A549 (cell line): Measurements from ENCODE around the gene SPA17. TPM values are rescaled to one million over a fixed set of nuclear protein-coding genes. Genes with fewer than 3 reads are reported as not detected.

Experiments
- ATAC-seq, 2 experiments: fragments of 200-7000 bp in 1 of 2; fragments of >200 bp in 1 of 2; cut with Nextera tagmentation in 1 of 2; cut with Tn5 transposase in 1 of 2; 3 replicates each; pipeline versions ENCODE4 v1.8.0 to v1.9.1; 2018 to 2020; ENCODE audit warnings: mild to moderate bottlenecking in 1 of 2, moderate library complexity in 1 of 2
- CTCF ChIA-PET: fragments of 300-600 bp; sonication (Branson Sonifier 250); formaldehyde crosslinking; extraction: SDS; loops from one replicate; lab custom pipeline; 2021; ENCODE audit warnings: antibody characterized with exemption, inconsistent platforms; lab: Yijun Ruan, JAX
- POLR2A ChIA-PET: fragments of 350-600 bp; formaldehyde crosslinking; extraction: SDS; loops from one replicate; lab custom pipeline; 2021; ENCODE audit warnings: antibody characterized with exemption, inconsistent platforms; lab: Yijun Ruan, JAX
- DNase-seq, 2 experiments: peaks; one replicate each; pipeline versions ENCODE4 v3.0.0 to v3.0.0-alpha.2; 2011 to 2016; ENCODE audit warnings: low read depth in 1 of 2, low spot score in 1 of 2
- FAIRE-seq: peaks from 2 replicates; lab custom pipeline; 2011; peaks lifted over from hg19 to GRCh38; lab: Jason Lieb, UNC
- H3K27ac ChIP-seq, 2 experiments: fragments of >200 bp; sonication (Bioruptor Twin); formaldehyde crosslinking; 3 replicates each; pipeline ENCODE4 v1.5.1; 2016 to 2017
- H3K4me1 ChIP-seq: fragments of >200 bp; sonication (Bioruptor Twin); formaldehyde crosslinking; 3 replicates; pipeline ENCODE4 v1.6.1; 2016
- H3K4me2 ChIP-seq: fragments of >200 bp; sonication (Bioruptor Twin); formaldehyde crosslinking; 3 replicates; pipeline ENCODE4 v1.6.1; 2016
- H3K4me3 ChIP-seq: fragments of >200 bp; sonication (Bioruptor Twin); formaldehyde crosslinking; 3 replicates; pipeline ENCODE4 v1.5.1; 2016
- H3K9me3 ChIP-seq: fragments of >200 bp; sonication (Bioruptor Twin); formaldehyde crosslinking; 3 replicates; pipeline ENCODE4 v1.6.1; 2016
- BHLHE40 ChIP-seq: IDR thresholded peaks from 2 replicates; pipeline ENCODE4 v1.6.1; 2012; ENCODE audit warnings: low read depth, low read length, inconsistent platforms
- CBX2 ChIP-seq: fragments of 200-600 bp; sonication (generic); IDR thresholded peaks from 2 replicates; pipeline ENCODE4 v1.6.1; 2016; ENCODE audit warnings: low read depth, mild to moderate bottlenecking, borderline replicate concordance
- CBX8 ChIP-seq: fragments of 200-600 bp; sonication (generic); IDR thresholded peaks from 2 replicates; pipeline ENCODE4 v1.6.1; 2016
- CEBPB ChIP-seq, 2 experiments: fragments of >200 bp in 1 of 2; sonication (Bioruptor Twin) in 1 of 2; formaldehyde crosslinking in 1 of 2; IDR thresholded peaks; 2 replicates each; pipeline ENCODE4 v1.6.1; 2012 to 2016
- CHD4 ChIP-seq: fragments of 200-600 bp; sonication (generic); IDR thresholded peaks from 2 replicates; pipeline ENCODE4 v1.6.1; 2016; ENCODE audit warnings: antibody characterized with exemption, mild to moderate bottlenecking, borderline replicate concordance
- EHMT2 ChIP-seq: fragments of 200-600 bp; sonication (generic); IDR thresholded peaks from 2 replicates; pipeline ENCODE4 v1.6.1; 2016; ENCODE audit warnings: antibody characterized with exemption, low read depth, mild to moderate bottlenecking, moderate library complexity
- ESRRA ChIP-seq: fragments of 150-350 bp; IDR thresholded peaks from 2 replicates; pipeline ENCODE4 v1.6.1; 2014; ENCODE audit warnings: mild to moderate bottlenecking, low read length, borderline replicate concordance
- FOSB ChIP-seq: fragments of 250-450 bp; sonication (Bioruptor Pico); IDR thresholded peaks from 2 replicates; pipeline ENCODE4 v1.5.0; 2020; ENCODE audit warnings: mild to moderate bottlenecking, moderate library complexity
- HOXA7 ChIP-seq: fragments of 250-450 bp; sonication (Bioruptor Pico); IDR thresholded peaks from 2 replicates; pipeline ENCODE4 v1.5.0; 2020; ENCODE audit warnings: mild to moderate bottlenecking, moderate library complexity
- JUNB ChIP-seq: fragments of >200 bp; sonication (Bioruptor Twin); formaldehyde crosslinking; IDR thresholded peaks from 2 replicates; pipeline ENCODE4 v1.6.1; 2016
- MAFK ChIP-seq: fragments of 450-650 bp; IDR thresholded peaks from 2 replicates; pipeline ENCODE4 v1.6.1; 2014; ENCODE audit not compliant: partially characterized antibody
- NFE2L2 ChIP-seq: fragments of 150-350 bp; conservative IDR thresholded peaks from 2 replicates; pipeline ENCODE4 v1.6.1; 2014; ENCODE audit warnings: low read length
- POLR2AphosphoS2 ChIP-seq: conservative IDR thresholded peaks from 2 replicates; pipeline ENCODE4 v1.6.1; 2012; ENCODE audit warnings: low read length, improper control_type of control experiment, inconsistent platforms
- RAD21 ChIP-seq, 2 experiments: fragments of >200 bp in 1 of 2; sonication (Bioruptor Twin) in 1 of 2; formaldehyde crosslinking in 1 of 2; IDR thresholded peaks in 1 of 2; conservative IDR thresholded peaks in 1 of 2; 2 replicates in 1 of 2; 3 replicates in 1 of 2; pipeline ENCODE4 v1.6.1; 2012 to 2018; ENCODE audit warnings: inconsistent platforms in 1 of 2
- RARB ChIP-seq: fragments of 250-450 bp; sonication (Bioruptor Pico); IDR thresholded peaks from 2 replicates; pipeline ENCODE4 v1.8.0; 2021; ENCODE audit warnings: mild to moderate bottlenecking, moderate library complexity
- RCOR1 ChIP-seq: fragments of 150-350 bp; IDR thresholded peaks from 2 replicates; pipeline ENCODE4 v1.6.1; 2014; ENCODE audit warnings: antibody characterized with exemption, low read length, low read depth
- RNF2 ChIP-seq: fragments of 200-600 bp; sonication (generic); IDR thresholded peaks from 2 replicates; pipeline ENCODE4 v1.6.1; 2016; ENCODE audit warnings: low read depth, mild to moderate bottlenecking, antibody characterized with exemption, moderate library complexity, borderline replicate concordance
- SMC3 ChIP-seq: fragments of >200 bp; sonication (Bioruptor Twin); formaldehyde crosslinking; IDR thresholded peaks from 3 replicates; pipeline ENCODE4 v1.6.1; 2018; ENCODE audit warnings: inconsistent platforms
- ZC3H11A ChIP-seq: fragments of 450-650 bp; IDR thresholded peaks from 2 replicates; pipeline ENCODE4 v1.6.1; 2014; ENCODE audit warnings: antibody characterized with exemption, mild to moderate bottlenecking
- ZNF302 ChIP-seq: fragments of 250-450 bp; sonication (Bioruptor Pico); IDR thresholded peaks from 2 replicates; pipeline ENCODE4 v1.9.0; 2021; ENCODE audit warnings: inconsistent platforms, mild to moderate bottlenecking, moderate library complexity
- ZSCAN20 ChIP-seq: fragments of 250-450 bp; sonication (Bioruptor Pico); IDR thresholded peaks from 2 replicates; pipeline ENCODE4 v1.8.0; 2022; ENCODE audit warnings: mild to moderate bottlenecking, moderate library complexity
- WGBS: methylation state at CpG from one replicate; pipeline ENCODE4 v1.1.6; 2017; ENCODE audit errors: missing lambda C conversion rate; 5-methylcytosine and 5-hydroxymethylcytosine counted together
- polyA plus RNA-seq, 4 experiments: library from polyadenylated mRNA; depleted of rRNA in 3 of 4; stranded (reverse); fragments of >200 nt; fragmentation: RNase III in 1 of 4; extraction: RNeasy Plus Mini Kit Qiagen cat#74134 plus additional on column Dnase treatment in 1 of 4; gene quantifications; 2 replicates in 3 of 4; 3 replicates in 1 of 4; pipeline ENCODE4 v1.2.3, GENCODE V29; 2011 to 2017
- TF ChIP-seq, protein P1 (sequence below): fragments of 150-350 bp; IDR thresholded peaks from 2 replicates; pipeline ENCODE4 v1.6.1; 2014; ENCODE audit warnings: low read depth, mild to moderate bottlenecking, low read length
- TF ChIP-seq, protein P2 (sequence below): fragments of >200 bp; sonication (Bioruptor Twin); formaldehyde crosslinking; IDR thresholded peaks from 2 replicates; pipeline ENCODE4 v1.6.1; 2016
- TF ChIP-seq, protein P3 (sequence below): fragments of 250-450 bp; sonication (Bioruptor Pico); IDR thresholded peaks from 2 replicates; pipeline ENCODE4 v1.5.0; 2020; ENCODE audit warnings: low read depth, mild to moderate bottlenecking, moderate library complexity
- TF ChIP-seq, protein P4 (sequence below): fragments of 450-650 bp; IDR thresholded peaks from 2 replicates; pipeline ENCODE4 v1.6.1; 2014; ENCODE audit warnings: antibody characterized with exemption

SPA17 gene
- polyA plus RNA-seq, 2 of the 4 experiments (the other 2 are of a cell fraction): 23.8 to 27.3 TPM

DNA sequence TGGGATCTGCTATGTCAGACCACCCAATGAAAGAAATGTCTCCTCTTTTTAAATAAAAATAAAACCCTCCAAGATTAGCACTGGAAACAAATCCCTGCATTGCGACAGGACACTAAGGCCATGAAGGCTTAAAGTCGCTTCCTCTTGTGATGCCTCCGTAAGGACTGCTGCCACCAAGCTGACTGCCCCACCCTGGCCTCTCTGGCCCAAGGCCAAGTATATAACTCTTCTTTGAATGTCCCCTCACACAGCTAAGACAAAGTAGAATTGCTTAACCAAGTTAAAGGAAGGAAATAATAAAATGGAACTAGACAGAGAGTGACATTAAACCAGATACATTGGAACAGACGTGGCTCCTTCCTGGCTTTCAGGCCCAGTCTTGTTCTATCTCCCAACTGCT lies 58.5 kb downstream of the SPA17 start:
- Histone ChIP-seq H3K4me2 (no peak overlapping the region), H3K9me3 (no peaks in the 10 kb centered on the region), H3K27ac (no peak overlapping the region), H3K4me1 (no peaks in the 10 kb centered on the region), H3K4me3 (no peak overlapping the region)
- TF ChIP-seq ZNF302 (CRISPR knock-in tag): no peak
- TF ChIP-seq ZSCAN20 (CRISPR knock-in tag): no peak
- TF ChIP-seq, protein P1, sequence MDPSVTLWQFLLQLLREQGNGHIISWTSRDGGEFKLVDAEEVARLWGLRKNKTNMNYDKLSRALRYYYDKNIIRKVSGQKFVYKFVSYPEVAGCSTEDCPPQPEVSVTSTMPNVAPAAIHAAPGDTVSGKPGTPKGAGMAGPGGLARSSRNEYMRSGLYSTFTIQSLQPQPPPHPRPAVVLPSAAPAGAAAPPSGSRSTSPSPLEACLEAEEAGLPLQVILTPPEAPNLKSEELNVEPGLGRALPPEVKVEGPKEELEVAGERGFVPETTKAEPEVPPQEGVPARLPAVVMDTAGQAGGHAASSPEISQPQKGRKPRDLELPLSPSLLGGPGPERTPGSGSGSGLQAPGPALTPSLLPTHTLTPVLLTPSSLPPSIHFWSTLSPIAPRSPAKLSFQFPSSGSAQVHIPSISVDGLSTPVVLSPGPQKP: no peak
- TF ChIP-seq ESRRA: no peak
- no peak for TF ChIP-seq JUNB
- TF ChIP-seq MAFK: no peak
- DNase-seq (no peak), FAIRE-seq (no peak), ATAC-seq (no peak)
- ChIA-PET POLR2A (no interaction called here), CTCF (interaction anchor here (1.5 kb wide), 2 partner anchors 12 to 88 kb away, joined by 3 read pairs; no protein-coding TSS in a partner anchor)
- WGBS: 81% methylated on average over 4 of the region's 4 CpGs

DNA sequence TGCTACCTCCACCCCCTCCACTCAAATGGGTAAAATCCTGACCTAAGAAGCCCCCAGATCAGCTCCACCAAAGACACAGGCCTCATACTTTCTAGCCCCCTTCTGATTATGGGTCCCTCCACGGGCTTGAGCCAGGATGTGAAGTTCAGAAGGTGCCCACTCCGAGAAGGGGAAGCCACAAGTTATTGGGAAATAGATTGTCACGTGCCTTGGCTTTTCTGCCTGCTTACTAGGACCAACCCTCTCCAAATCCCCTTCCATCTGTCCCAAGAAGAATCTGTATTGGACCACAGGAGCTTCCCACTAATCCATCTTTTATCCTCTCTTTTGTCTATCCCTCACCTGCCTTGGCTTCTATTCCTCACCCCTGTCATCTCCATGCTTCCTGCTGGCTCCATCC lies 63.0 kb downstream of the SPA17 start:
- ChIA-PET POLR2A (no interaction called here), CTCF (interaction anchor here (0.7 to 2.8 kb wide), 4 partner anchors 10 to 139 kb away, joined by 3 to 9 read pairs (median 4); no protein-coding TSS in a partner anchor)
- FAIRE-seq (no peak), ATAC-seq (no peak), DNase-seq (no peak)
- H3K9me3 ChIP-seq: no peaks in the 10 kb centered on the region
- H3K27ac ChIP-seq: no peak overlapping the region
- 21% methylated on average over 3 of the region's 3 CpGs for WGBS
- H3K4me2 ChIP-seq: no peak overlapping the region
- no peak overlapping the region for H3K4me3 ChIP-seq
- no peak for TF ChIP-seq CEBPB (IDR thresholded peaks at IDR 0.05)
- TF ChIP-seq BHLHE40: no peak
- no peak for TF ChIP-seq EHMT2
- no peak for TF ChIP-seq SMC3
- TF ChIP-seq ZSCAN20 (CRISPR knock-in tag): no peak
- TF ChIP-seq CHD4: no peak
- TF ChIP-seq RARB (CRISPR knock-in tag): no peak
- TF ChIP-seq, protein P2, sequence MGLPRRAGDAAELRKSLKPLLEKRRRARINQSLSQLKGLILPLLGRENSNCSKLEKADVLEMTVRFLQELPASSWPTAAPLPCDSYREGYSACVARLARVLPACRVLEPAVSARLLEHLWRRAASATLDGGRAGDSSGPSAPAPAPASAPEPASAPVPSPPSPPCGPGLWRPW: no peak
- no peak for TF ChIP-seq ZNF302 (CRISPR knock-in tag)
- H3K4me1 ChIP-seq: 0 out of 3 replicates have a peak, but pooled peaks cover 4% of the 10 kb centered on the region

DNA sequence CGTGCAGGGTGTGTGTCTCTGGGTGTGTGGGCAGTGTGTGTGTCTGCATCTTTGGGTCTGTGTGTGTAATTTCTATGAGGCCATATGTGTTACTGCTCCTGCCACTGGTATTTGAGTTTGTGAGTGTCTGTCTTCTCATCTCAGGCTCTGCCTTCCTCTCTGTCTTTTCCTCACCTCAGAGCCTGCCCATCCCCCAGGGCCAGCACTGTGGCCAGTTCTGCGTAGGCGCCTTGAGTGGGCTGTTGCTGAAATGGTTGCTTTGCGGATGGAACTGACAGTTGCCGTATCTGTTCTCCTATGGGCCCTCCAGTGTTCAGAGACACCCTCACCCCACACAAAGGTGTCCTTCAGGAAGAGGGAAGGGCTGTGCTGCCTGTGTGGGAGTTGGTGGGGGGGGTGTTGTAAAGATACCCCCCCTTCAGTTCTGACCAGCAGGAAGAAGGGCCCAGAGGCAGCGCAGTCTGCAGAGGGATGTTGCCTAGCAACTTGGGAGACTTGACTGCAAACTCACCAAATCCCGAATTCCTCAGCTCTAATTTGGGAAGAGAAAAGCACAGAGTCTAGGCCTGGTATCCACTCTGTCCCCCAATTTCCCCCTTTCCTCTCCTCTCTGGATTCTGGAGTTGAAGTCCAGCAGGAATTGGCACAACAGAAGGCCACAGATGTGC lies 64.1 kb downstream of the SPA17 start:
- H3K4me2 ChIP-seq: no peak overlapping the region
- H3K4me3 ChIP-seq: no peak overlapping the region
- no peak for ATAC-seq
- no peaks in the 10 kb centered on the region for H3K9me3 ChIP-seq
- WGBS: 84% methylated on average over 6 of the region's 7 CpGs
- 0 out of 3 replicates have a peak, but pooled peaks cover 4% of the 10 kb centered on the region for H3K4me1 ChIP-seq
- CTCF ChIA-PET: interaction anchor here (0.6 to 2.8 kb wide), 4 partner anchors 20 to 138 kb away, joined by 3 to 9 read pairs (median 3); no protein-coding TSS in a partner anchor
- no peak overlapping the region for H3K27ac ChIP-seq
- TF ChIP-seq CBX2: no peak
- no peak for DNase-seq
- FAIRE-seq: no peak
- POLR2A ChIA-PET: no interaction called here

DNA sequence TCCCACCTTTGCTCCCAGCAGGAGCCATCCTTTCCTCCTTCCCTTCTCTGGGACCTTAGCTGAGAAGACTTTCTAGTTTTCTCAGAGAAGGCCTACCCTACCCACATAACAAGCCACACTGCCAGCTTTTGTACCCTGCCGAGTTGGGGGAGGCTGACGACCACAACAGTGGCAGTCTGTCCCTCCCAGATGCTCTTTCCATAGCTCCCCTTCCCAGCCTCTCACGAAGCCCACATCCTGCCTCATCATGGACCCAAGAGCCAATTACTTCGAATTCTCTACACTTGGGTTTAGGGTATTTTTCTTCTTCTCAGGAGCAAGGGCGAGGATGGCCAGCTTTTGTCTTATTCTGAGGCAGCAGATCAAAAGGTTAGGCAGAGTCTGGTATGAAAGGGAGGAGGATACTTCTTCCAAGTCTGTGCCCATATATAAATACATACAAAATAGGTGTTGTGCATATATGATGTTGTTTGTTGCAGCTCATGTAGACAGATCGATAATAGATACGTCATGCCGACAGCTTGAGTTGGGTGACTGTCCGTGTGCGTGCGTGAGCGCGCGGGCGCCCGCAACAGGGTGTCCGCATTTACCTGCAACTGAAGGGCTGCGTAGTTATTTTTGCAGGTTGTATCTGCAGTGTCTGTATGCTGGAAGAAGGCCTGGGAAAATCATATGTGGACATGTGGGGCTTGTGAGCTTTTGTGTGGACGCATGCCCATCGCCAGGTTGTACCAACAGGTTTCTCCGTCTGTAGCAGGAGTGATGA lies 65.2 kb downstream of the SPA17 start:
- ChIA-PET CTCF (interaction anchor here (1.1 to 2.8 kb wide), 4 partner anchors 14 to 137 kb away, joined by 3 to 9 read pairs (median 6); partner anchors contain the start of gene VSIG2), POLR2A (no interaction called here)
- ATAC-seq: no peak
- FAIRE-seq: no peak
- no peaks in the 10 kb centered on the region for H3K9me3 ChIP-seq
- DNase-seq: no peak
- H3K4me2 ChIP-seq: peak overlapping the region; percentile 94
- 79% methylated on average over 21 of the region's 21 CpGs for WGBS
- peak overlapping the region; percentile 54 for H3K4me3 ChIP-seq
- no peak overlapping the region for H3K27ac ChIP-seq
- H3K4me1 ChIP-seq: 0 out of 3 replicates have a peak, but pooled peaks cover 4% of the 10 kb centered on the region
- no peak for TF ChIP-seq BHLHE40
- TF ChIP-seq NFE2L2: no peak
- TF ChIP-seq, protein P3, sequence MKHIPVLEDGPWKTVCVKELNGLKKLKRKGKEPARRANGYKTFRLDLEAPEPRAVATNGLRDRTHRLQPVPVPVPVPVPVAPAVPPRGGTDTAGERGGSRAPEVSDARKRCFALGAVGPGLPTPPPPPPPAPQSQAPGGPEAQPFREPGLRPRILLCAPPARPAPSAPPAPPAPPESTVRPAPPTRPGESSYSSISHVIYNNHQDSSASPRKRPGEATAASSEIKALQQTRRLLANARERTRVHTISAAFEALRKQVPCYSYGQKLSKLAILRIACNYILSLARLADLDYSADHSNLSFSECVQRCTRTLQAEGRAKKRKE (CRISPR knock-in tag): no peak
- TF ChIP-seq CBX8: no peak
- TF ChIP-seq FOSB: no peak
- TF ChIP-seq, protein P4, sequence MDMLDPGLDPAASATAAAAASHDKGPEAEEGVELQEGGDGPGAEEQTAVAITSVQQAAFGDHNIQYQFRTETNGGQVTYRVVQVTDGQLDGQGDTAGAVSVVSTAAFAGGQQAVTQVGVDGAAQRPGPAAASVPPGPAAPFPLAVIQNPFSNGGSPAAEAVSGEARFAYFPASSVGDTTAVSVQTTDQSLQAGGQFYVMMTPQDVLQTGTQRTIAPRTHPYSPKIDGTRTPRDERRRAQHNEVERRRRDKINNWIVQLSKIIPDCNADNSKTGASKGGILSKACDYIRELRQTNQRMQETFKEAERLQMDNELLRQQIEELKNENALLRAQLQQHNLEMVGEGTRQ: no peak
- no peak for TF ChIP-seq RAD21 (conservative IDR thresholded peaks at IDR 0.05 in 1 of 2, IDR thresholded peaks at IDR 0.05 in 1 of 2)
- TF ChIP-seq RCOR1: no peak
- TF ChIP-seq POLR2AphosphoS2: no peak
- no peak for TF ChIP-seq ZC3H11A
- no peak for TF ChIP-seq RNF2
- no peak for TF ChIP-seq HOXA7 (CRISPR knock-in tag)
